Mesenchymal stem cell (in vitro differentiated cells and primary cell): ENCODE results near the gene LAMC1.

ENCODE experiments used
- DNase-seq: peaks from one replicate; pipeline ENCODE4 v3.0.0-alpha.2; 2013
- H2AFZ ChIP-seq: one replicate; pipeline ENCODE4 v1.6.1; 2013; ENCODE audit warnings: low read depth, mild to moderate bottlenecking, control low read depth, inconsistent platforms, low read length, moderate library complexity
- H2AK5ac ChIP-seq: 2 replicates; pipeline ENCODE4 v1.6.1; 2013; ENCODE audit warnings: low read length, moderate library complexity, mild to moderate bottlenecking, inconsistent platforms; ENCODE audit not compliant: severe bottlenecking
- H2BK120ac ChIP-seq: one replicate; pipeline ENCODE4 v1.6.1; 2013; ENCODE audit warnings: low read depth, mild to moderate bottlenecking, inconsistent platforms, low read length, moderate library complexity
- H2BK12ac ChIP-seq, 2 experiments: one replicate each; pipeline ENCODE4 v1.6.1; 2013; ENCODE audit warnings: inconsistent platforms in 2 of 2, low read length in 2 of 2, mild to moderate bottlenecking in 2 of 2, moderate library complexity in 2 of 2, control low read depth in 1 of 2
- H2BK15ac ChIP-seq: one replicate; pipeline ENCODE4 v1.6.1; 2013; ENCODE audit warnings: mild to moderate bottlenecking, low read depth, inconsistent platforms; ENCODE audit not compliant: poor library complexity, severe bottlenecking
- H2BK5ac ChIP-seq: 2 replicates; pipeline ENCODE4 v1.6.1; 2013; ENCODE audit warnings: low read depth, mild to moderate bottlenecking, low read length, control low read depth, inconsistent platforms; ENCODE audit not compliant: poor library complexity, severe bottlenecking
- H3K14ac ChIP-seq, 2 experiments: one replicate each; pipeline ENCODE4 v1.6.1; 2013; ENCODE audit warnings: inconsistent platforms in 2 of 2, low read length in 2 of 2, control low read depth in 1 of 2, mild to moderate bottlenecking in 1 of 2, moderate library complexity in 1 of 2
- H3K18ac ChIP-seq, 2 experiments: one replicate each; pipeline ENCODE4 v1.6.1; 2013; ENCODE audit warnings: inconsistent platforms in 2 of 2, low read length in 2 of 2, control low read depth in 1 of 2, low read depth in 1 of 2, mild to moderate bottlenecking in 1 of 2
- H3K23ac ChIP-seq, 2 experiments: one replicate each; pipeline ENCODE4 v1.6.1; 2013; ENCODE audit warnings: inconsistent platforms in 2 of 2, low read length in 2 of 2, mild to moderate bottlenecking in 2 of 2, moderate library complexity in 2 of 2, control low read depth in 1 of 2
- H3K27ac ChIP-seq: 2 replicates; pipeline ENCODE4 v1.5.1; 2013; ENCODE audit warnings: mild to moderate bottlenecking, moderate library complexity, low read length, control low read depth, inconsistent platforms; ENCODE audit not compliant: poor library complexity, severe bottlenecking
- H3K27me3 ChIP-seq, 2 experiments: 2 replicates each; pipeline versions ENCODE4 v1.6.1 to v1.7.0; 2013; ENCODE audit warnings: low read length in 2 of 2, mild to moderate bottlenecking in 2 of 2, moderate library complexity in 2 of 2, control low read depth in 1 of 2, inconsistent platforms in 1 of 2; ENCODE audit not compliant: control insufficient read depth in 1 of 2, insufficient read depth in 1 of 2
- H3K36me3 ChIP-seq, 2 experiments: 2 replicates each; pipeline versions ENCODE4 v1.6.1 to v1.7.0; 2013; ENCODE audit warnings: low read length in 2 of 2, control low read depth in 1 of 2, inconsistent platforms in 1 of 2, low read depth in 1 of 2, mild to moderate bottlenecking in 1 of 2; ENCODE audit not compliant: insufficient read depth in 2 of 2, control insufficient read depth in 1 of 2
- H3K4ac ChIP-seq, 2 experiments: one replicate each; pipeline ENCODE4 v1.6.1; 2013; ENCODE audit warnings: inconsistent platforms in 2 of 2, low read length in 2 of 2, mild to moderate bottlenecking in 2 of 2, moderate library complexity in 2 of 2, control low read depth in 1 of 2, low read depth in 1 of 2
- H3K4me1 ChIP-seq: 2 replicates; pipeline ENCODE4 v1.6.1; 2013; ENCODE audit warnings: low read depth, low read length, control low read depth; ENCODE audit not compliant: control insufficient read depth, insufficient read depth
- H3K4me2 ChIP-seq: 2 replicates; pipeline ENCODE4 v1.6.1; 2013; ENCODE audit warnings: low read length, mild to moderate bottlenecking, inconsistent platforms; ENCODE audit not compliant: poor library complexity, severe bottlenecking
- H3K4me3 ChIP-seq, 2 experiments: 2 replicates each; pipeline versions ENCODE4 v1.5.1 to v1.7.0; 2013; ENCODE audit warnings: low read length in 2 of 2, mild to moderate bottlenecking in 2 of 2, control low read depth in 1 of 2, low read depth in 1 of 2; ENCODE audit not compliant: insufficient read depth in 1 of 2
- H3K79me1 ChIP-seq: replicated peaks from 2 replicates; pipeline ENCODE4 v1.6.1; 2013; ENCODE audit warnings: mild to moderate bottlenecking, control low read depth, low read length, inconsistent platforms; ENCODE audit not compliant: poor library complexity, severe bottlenecking
- H3K9ac ChIP-seq: 2 replicates; pipeline ENCODE4 v1.7.0; 2013; ENCODE audit warnings: mild to moderate bottlenecking, low read length, moderate library complexity
- H3K9me3 ChIP-seq: 2 replicates; pipeline ENCODE4 v1.7.0; 2013; ENCODE audit warnings: mild to moderate bottlenecking, low read length; ENCODE audit not compliant: control insufficient read depth
- H4K8ac ChIP-seq: one replicate; pipeline ENCODE4 v1.6.1; 2013; ENCODE audit warnings: inconsistent platforms, mild to moderate bottlenecking, low read length, moderate library complexity
- H4K91ac ChIP-seq: one replicate; pipeline ENCODE4 v1.6.1; 2013; ENCODE audit warnings: mild to moderate bottlenecking, low read length, inconsistent platforms
- WGBS: methylation state at CpG from one replicate; pipeline ENCODE4 v1.1.7; 2013; ENCODE audit warnings: mixed read lengths; 5-methylcytosine and 5-hydroxymethylcytosine counted together

LAMC1 gene

GRCh38 chr1:183110326-183110880, 87.2 kb downstream of the LAMC1 start:
- no peak overlapping the region for H2BK5ac ChIP-seq
- no peak overlapping the region for H4K91ac ChIP-seq
- no peak for DNase-seq
- H3K4me2 ChIP-seq: no peak overlapping the region
- H3K79me1 ChIP-seq: peaks cover 18% of the 10 kb centered on the region
- H3K9me3 ChIP-seq: no peaks in the 10 kb centered on the region
- no peak overlapping the region for H2BK15ac ChIP-seq
- no peak overlapping the region for H2AFZ ChIP-seq
- H3K4ac ChIP-seq: no peak overlapping the region
- no peak overlapping the region for H3K23ac ChIP-seq
- H3K4me1 ChIP-seq: peaks cover 4% of the 10 kb centered on the region
- no peak overlapping the region for H4K8ac ChIP-seq
- peaks cover 11 to 97% of the 10 kb centered on the region in 2 experiments for H3K36me3 ChIP-seq
- WGBS: 98% methylated on average over 8 of the region's 8 CpGs
- H2AK5ac ChIP-seq: no peak overlapping the region
- H3K14ac ChIP-seq: no peak overlapping the region
- H3K4me3 ChIP-seq: no peak overlapping the region
- no peaks in the 10 kb centered on the region for H3K27me3 ChIP-seq
- no peak overlapping the region for H2BK120ac ChIP-seq
- no peak overlapping the region for H3K9ac ChIP-seq
- no peak overlapping the region for H3K27ac ChIP-seq
- no peak overlapping the region for H2BK12ac ChIP-seq
- H3K18ac ChIP-seq: no peak overlapping the region

DNA sequence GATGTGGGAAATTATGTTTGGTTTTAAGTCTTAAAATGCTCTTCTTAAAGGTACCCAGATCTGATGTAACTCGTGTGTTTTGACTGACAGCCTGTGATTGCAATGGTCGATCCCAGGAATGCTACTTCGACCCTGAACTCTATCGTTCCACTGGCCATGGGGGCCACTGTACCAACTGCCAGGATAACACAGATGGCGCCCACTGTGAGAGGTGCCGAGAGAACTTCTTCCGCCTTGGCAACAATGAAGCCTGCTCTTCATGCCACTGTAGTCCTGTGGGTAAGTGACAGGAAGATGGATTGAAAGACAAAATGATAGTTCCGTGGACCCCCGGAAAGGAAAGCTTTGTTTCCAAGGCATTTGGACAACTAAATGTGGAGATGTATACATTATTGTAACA, 91.2 kb downstream of the LAMC1 start:
- H2AFZ ChIP-seq: no peak overlapping the region
- no peak overlapping the region for H4K91ac ChIP-seq
- no peak overlapping the region for H3K27ac ChIP-seq
- no peak overlapping the region for H3K9ac ChIP-seq
- DNase-seq: no peak
- no peak overlapping the region for H3K4ac ChIP-seq
- H3K4me1 ChIP-seq: peaks cover 1% of the 10 kb centered on the region
- no peak overlapping the region for H2BK120ac ChIP-seq
- no peak overlapping the region for H3K14ac ChIP-seq
- H3K27me3 ChIP-seq: no peaks in the 10 kb centered on the region
- no peak overlapping the region for H2BK5ac ChIP-seq
- H4K8ac ChIP-seq: peak overlapping the region; percentile 0
- no peak overlapping the region for H3K18ac ChIP-seq
- no peak overlapping the region for H2BK15ac ChIP-seq
- no peak overlapping the region for H2BK12ac ChIP-seq
- H3K36me3 ChIP-seq: peaks cover 20 to 98% of the 10 kb centered on the region in 2 experiments
- 98% methylated on average over 7 of the region's 9 CpGs for WGBS
- peaks cover 20% of the 10 kb centered on the region for H3K79me1 ChIP-seq
- H3K4me3 ChIP-seq: no peak overlapping the region
- peak overlapping the region; percentile 49 for H2AK5ac ChIP-seq
- no peak overlapping the region for H3K23ac ChIP-seq
- no peaks in the 10 kb centered on the region for H3K9me3 ChIP-seq
- H3K4me2 ChIP-seq: no peak overlapping the region

- H3K4me2 ChIP-seq: no peak overlapping the region
- no peaks in the 10 kb centered on the region for H3K27me3 ChIP-seq
- H3K9me3 ChIP-seq: no peaks in the 10 kb centered on the region
- peaks cover 1% of the 10 kb centered on the region for H3K4me1 ChIP-seq
- no peak overlapping the region for H2AK5ac ChIP-seq
- no peak overlapping the region for H2AFZ ChIP-seq
- no peak overlapping the region for H3K18ac ChIP-seq
- no peak overlapping the region for H4K91ac ChIP-seq
- no peak overlapping the region for H3K23ac ChIP-seq
- no peak overlapping the region for H3K14ac ChIP-seq
- no peak overlapping the region for H2BK12ac ChIP-seq
- H3K36me3 ChIP-seq: peaks cover 25 to 96% of the 10 kb centered on the region in 2 experiments
- no peak overlapping the region for H3K9ac ChIP-seq
- 100% methylated on average over 3 of the region's 4 CpGs for WGBS
- H2BK15ac ChIP-seq: no peak overlapping the region
- no peak overlapping the region for H3K4ac ChIP-seq
- no peak overlapping the region for H3K4me3 ChIP-seq
- no peak for DNase-seq
- no peak overlapping the region for H4K8ac ChIP-seq
- H3K79me1 ChIP-seq: peaks cover 22% of the 10 kb centered on the region
- H3K27ac ChIP-seq: no peak overlapping the region
- no peak overlapping the region for H2BK120ac ChIP-seq
- no peak overlapping the region for H2BK5ac ChIP-seq
Measured at GRCh38 chr1:183116416-183116815, 93.2 kb downstream of the LAMC1 start.

DNA sequence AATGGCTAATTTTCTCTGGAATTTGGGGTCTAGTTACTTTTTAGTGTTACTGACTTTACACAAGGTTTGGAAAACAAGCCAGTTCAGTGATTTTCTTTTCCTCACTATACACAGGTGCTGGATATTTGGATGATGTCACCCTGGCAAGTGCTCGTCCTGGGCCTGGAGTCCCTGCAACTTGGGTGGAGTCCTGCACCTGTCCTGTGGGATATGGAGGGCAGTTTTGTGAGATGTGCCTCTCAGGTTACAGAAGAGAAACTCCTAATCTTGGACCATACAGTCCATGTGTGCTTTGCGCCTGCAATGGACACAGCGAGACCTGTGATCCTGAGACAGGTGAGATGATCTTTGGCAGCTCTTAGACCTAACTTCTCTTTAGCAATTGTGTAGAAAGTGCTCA, 98.4 kb downstream of the LAMC1 start:
- Histone ChIP-seq H2BK12ac (no peak overlapping the region), H3K14ac (no peak overlapping the region), H3K36me3 (peaks cover 40 to 97% of the 10 kb centered on the region in 2 experiments), H4K8ac (no peak overlapping the region), H2BK15ac (no peak overlapping the region), H3K27ac (no peak overlapping the region), H3K79me1 (peaks cover 35% of the 10 kb centered on the region), H3K27me3 (no peaks in the 10 kb centered on the region), H2AK5ac (no peak overlapping the region), H2BK5ac (no peak overlapping the region), H3K18ac (no peak overlapping the region), H3K4me2 (no peak overlapping the region), H3K9ac (no peak overlapping the region), H3K4me1 (peaks cover 4% of the 10 kb centered on the region), H2AFZ (no peak overlapping the region), H3K4me3 (no peak overlapping the region), H2BK120ac (no peak overlapping the region), H4K91ac (no peak overlapping the region), H3K9me3 (no peaks in the 10 kb centered on the region), H3K4ac (no peak overlapping the region), H3K23ac (no peak overlapping the region)
- DNase-seq: no peak
- WGBS: 95% methylated on average over 3 of the region's 3 CpGs
